Aorta (tissue), 5 donors: Measurements from ENCODE around the gene AVPR2. TPM values are rescaled to one million over a fixed set of nuclear protein-coding genes. Genes with fewer than 3 reads are reported as not detected.

Source experiments
- ATAC-seq: fragments of 200-7000 bp; cut with Tn5 transposase; one replicate; pipeline ENCODE4 v1.9.1; 2022; ENCODE audit warnings: moderate library complexity; ENCODE audit not compliant: low FRiP score
- DNase-seq, 2 donors: peaks; one replicate each; pipeline ENCODE4 v3.0.0-alpha.2; 2020
- H3K27ac ChIP-seq, 2 donors: one replicate each; pipeline ENCODE4 v1.5.1; 2013; ENCODE audit warnings: low read length in 2 of 2, mild to moderate bottlenecking in 2 of 2, moderate library complexity in 2 of 2, control low read depth in 1 of 2, inconsistent platforms in 1 of 2, low read depth in 1 of 2
- H3K27me3 ChIP-seq, 2 donors: one replicate each; pipeline ENCODE4 v1.6.1; 2013; ENCODE audit warnings: control low read depth in 1 of 2, low read length in 1 of 2, mild to moderate bottlenecking in 1 of 2, moderate library complexity in 1 of 2; ENCODE audit not compliant: insufficient read depth in 2 of 2, control insufficient read depth in 1 of 2
- H3K36me3 ChIP-seq, 2 donors: one replicate each; pipeline ENCODE4 v1.6.1; 2013; ENCODE audit warnings: control low read depth in 1 of 2, low read length in 1 of 2, mild to moderate bottlenecking in 1 of 2; ENCODE audit not compliant: insufficient read depth in 2 of 2, control insufficient read depth in 1 of 2
- H3K4me1 ChIP-seq, 2 donors: one replicate each; pipeline ENCODE4 v1.6.1; 2013; ENCODE audit warnings: low read length in 2 of 2, control low read depth in 1 of 2, mild to moderate bottlenecking in 1 of 2, moderate library complexity in 1 of 2; ENCODE audit not compliant: insufficient read depth in 2 of 2, control insufficient read depth in 1 of 2
- H3K4me3 ChIP-seq, 2 donors: one replicate each; pipeline ENCODE4 v1.5.1; 2013; ENCODE audit warnings: low read length in 2 of 2, control low read depth in 1 of 2, mild to moderate bottlenecking in 1 of 2
- H3K9me3 ChIP-seq: one replicate; pipeline ENCODE4 v1.6.1; 2013; ENCODE audit warnings: mild to moderate bottlenecking, low read length; ENCODE audit not compliant: control insufficient read depth
- WGBS, 2 donors: extraction: QIAGEN DNeasy Blood & Tissue Kit; methylation state at CpG; one replicate each; pipeline ENCODE4 v1.1.7; 2013; 5-methylcytosine and 5-hydroxymethylcytosine counted together
- intact Hi-C, 2 donors: fragments of 100-400 bp; cut with DNase I; formaldehyde crosslinking; loops; one replicate each; pipeline versions ENCODE4 v1.14.2 to v1.15.0; 2022
- polyA plus RNA-seq, 2 donors: library from polyadenylated mRNA; stranded (reverse); fragments of 200-250 nt; gene quantifications; one replicate each; pipeline ENCODE4 v1.2.3, GENCODE V29; 2013
- total RNA-seq, 2 donors: library from RNA; stranded (reverse); fragmentation: NEBNext Ultra II Directional; extraction: Animal tissue kit (Norgen Biotek cat#: 25700); gene quantifications; one replicate each; pipeline ENCODE4 v1.2.1, GENCODE V29; 2021
- donor health status: healthy with polysubstance abuse.
- donor health status: Bipolar disorder and iron deficiency.
- donor health status: DM: no; HTN: no; CAD: no.
- donor health status: DM: no; HTN: no; CAD: no.
- donor health status: DM: yes; HTN: yes; CAD: no.

AVPR2 gene
- total and polyA plus RNA-seq, 4 donors = 0.23 to 4.6 (median 3.0) TPM; not detected in 1

DNA sequence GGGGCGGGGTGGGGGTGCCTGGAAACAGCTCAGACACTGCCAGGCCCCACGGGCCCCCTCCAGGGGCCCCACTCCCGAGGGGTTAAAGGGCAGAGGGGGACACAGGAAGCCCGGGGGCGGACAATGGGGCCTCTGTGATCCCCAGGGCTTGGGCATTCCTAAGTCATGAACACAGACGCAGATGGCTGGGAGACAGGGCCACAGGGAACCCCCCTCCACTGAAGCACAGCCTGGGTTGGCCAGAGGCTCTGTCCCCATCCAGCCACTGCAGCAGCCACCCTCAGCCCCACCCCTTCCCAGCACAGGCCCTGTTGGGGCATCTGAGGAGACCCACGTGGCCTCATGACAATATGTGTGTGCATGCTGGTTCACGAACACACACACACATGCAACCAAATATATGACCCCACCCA lies 22.4 kb upstream of the AVPR2 start:
- Histone ChIP-seq H3K27me3 (no peaks in the 10 kb centered on the region), H3K27ac (no peak overlapping the region)

DNA sequence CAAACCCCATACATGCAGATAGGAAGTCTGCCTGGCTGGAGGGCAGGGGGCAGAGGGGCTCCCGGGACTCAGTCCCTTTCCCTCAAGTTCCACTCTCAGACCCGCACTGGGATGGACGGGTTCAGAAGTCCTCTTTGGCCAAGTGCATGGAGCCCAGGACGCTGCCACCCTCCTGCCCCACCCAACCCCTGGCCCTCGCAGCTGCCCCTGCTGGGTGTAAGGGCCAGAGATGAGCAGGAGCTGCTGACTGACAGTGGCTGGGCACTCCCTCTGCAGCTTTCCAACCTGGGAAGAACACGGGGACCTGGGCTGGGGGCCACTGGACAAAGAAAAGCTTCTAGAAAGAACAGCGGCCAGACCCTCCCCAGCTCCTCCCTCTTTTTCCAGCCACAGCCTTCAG lies 21.9 kb upstream of the AVPR2 start:
- Histone ChIP-seq H3K27ac (no peak overlapping the region), H3K4me1 (no peaks in the 10 kb centered on the region), H3K36me3 (no peaks in the 10 kb centered on the region), H3K9me3 (no peaks in the 10 kb centered on the region), H3K4me3 (no peak overlapping the region), H3K27me3 (no peaks in the 10 kb centered on the region)
- DNase-seq (no peak), ATAC-seq (no peak)
- 31 to 48% methylated on average over 7 of the region's 7 CpGs for WGBS, 2 donors
- intact Hi-C loops = no loop called here

More for the DNA sequence above, 22.4 kb upstream of the AVPR2 start:
- DNase-seq (no peak), ATAC-seq (no peak)
- H3K36me3 ChIP-seq = no peaks in the 10 kb centered on the region
- H3K4me1 ChIP-seq = no peaks in the 10 kb centered on the region
- WGBS, 2 donors = 19 to 41% methylated on average over 8 of the region's 8 CpGs
- intact Hi-C loops = no loop called here
- H3K9me3 ChIP-seq = no peaks in the 10 kb centered on the region
- no peak overlapping the region for H3K4me3 ChIP-seq

DNA sequence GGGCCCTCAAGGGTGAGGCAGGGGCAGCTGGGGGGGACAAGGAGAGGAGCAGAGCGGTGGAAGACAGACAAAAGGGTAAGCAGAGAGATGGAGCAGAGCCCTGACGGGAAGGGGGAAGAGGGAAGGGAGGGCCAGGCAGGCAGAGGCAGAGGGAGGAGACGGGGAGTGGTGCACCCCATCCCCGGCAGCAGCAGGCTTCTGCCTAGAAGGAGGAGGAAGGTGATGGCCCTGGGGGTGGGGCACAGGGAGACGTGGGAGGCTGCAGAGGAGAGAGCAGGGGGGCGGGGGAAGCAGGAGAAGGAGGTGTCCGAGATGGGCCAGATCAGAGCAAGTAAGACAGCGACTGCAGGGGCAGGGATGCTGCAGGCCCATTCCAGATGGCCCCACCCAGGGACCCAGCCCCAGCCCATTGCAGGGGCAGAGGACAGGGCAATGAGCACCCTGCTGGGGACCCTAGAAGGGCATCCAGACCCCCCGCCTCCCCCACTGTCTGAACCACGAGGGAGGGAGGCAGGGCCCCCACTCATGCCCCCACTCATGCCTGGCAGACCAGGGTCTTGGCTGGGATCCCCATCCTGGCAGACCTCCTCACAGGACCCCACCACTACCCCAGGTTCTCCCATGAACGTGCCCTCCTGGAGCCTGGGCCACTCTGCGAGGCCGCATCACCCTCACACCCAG lies 21.2 kb upstream of the AVPR2 start:
- DNase-seq = no peak
- no peak for ATAC-seq
- intact Hi-C loops = no loop called here
- no peaks in the 10 kb centered on the region for H3K9me3 ChIP-seq
- H3K36me3 ChIP-seq = no peaks in the 10 kb centered on the region
- H3K4me3 ChIP-seq = no peak overlapping the region
- H3K27me3 ChIP-seq = no peaks in the 10 kb centered on the region
- H3K4me1 ChIP-seq = no peaks in the 10 kb centered on the region
- no peak overlapping the region for H3K27ac ChIP-seq
- 47 to 54% methylated on average over 12 to 13 of the region's 13 CpGs for WGBS, 2 donors

DNA sequence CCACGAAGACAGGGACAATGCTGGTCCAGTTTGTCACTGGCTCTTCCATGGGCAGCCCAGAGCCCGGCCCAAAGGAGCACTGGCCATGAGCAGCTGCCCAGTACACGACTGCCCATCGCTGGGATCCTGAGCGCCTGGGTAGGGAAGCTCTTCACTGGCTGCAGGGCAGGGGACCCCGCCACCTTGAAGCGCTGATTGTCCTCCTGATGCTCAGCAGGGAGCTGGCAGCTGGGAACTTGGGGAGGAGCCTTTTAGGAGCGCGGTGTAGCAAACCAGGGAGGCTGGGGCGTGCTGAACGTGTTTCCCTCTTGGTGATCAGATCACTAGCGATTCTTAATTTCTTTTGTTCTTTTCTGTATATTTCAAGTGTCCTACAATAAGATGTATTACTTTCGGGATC lies 20.3 kb upstream of the AVPR2 start:
- WGBS, 2 donors = 48 to 50% methylated on average over 13 of the region's 13 CpGs
- DNase-seq (no peak), ATAC-seq (no peak)
- H3K9me3 ChIP-seq = no peaks in the 10 kb centered on the region
- intact Hi-C loops = no loop called here
- H3K27me3 ChIP-seq = no peaks in the 10 kb centered on the region
- H3K4me3 ChIP-seq = no peak overlapping the region
- H3K4me1 ChIP-seq = no peaks in the 10 kb centered on the region
- H3K36me3 ChIP-seq = no peaks in the 10 kb centered on the region
- no peak overlapping the region for H3K27ac ChIP-seq

DNA sequence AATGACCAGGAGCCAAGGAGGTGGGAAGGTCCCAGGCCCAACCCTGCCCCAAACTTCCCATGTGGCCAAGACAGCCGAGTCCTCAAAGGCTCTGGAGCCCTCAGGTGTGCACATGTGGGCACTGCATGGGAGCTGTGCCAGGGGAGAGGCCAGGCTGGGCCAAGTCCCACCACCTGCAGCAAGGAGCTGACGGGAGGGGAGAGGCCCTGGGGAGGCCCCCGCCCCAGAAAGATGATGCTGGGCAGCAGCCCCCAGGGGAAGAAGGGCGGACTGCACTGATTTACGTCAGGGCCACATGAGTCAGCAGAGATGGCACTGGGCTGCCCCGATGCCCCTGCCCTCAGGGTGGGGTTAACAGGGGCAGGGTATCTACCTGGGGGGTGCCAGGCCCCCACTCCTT lies 19.9 kb upstream of the AVPR2 start:
- no peaks in the 10 kb centered on the region for H3K4me1 ChIP-seq
- ATAC-seq = no peak
- 43 to 53% methylated on average over 6 of the region's 6 CpGs for WGBS, 2 donors
- no peaks in the 10 kb centered on the region for H3K9me3 ChIP-seq
- no peaks in the 10 kb centered on the region for H3K36me3 ChIP-seq
- DNase-seq = no peak
- no peak overlapping the region for H3K4me3 ChIP-seq
- no peak overlapping the region for H3K27ac ChIP-seq
- intact Hi-C loops = no loop called here
- no peaks in the 10 kb centered on the region for H3K27me3 ChIP-seq

DNA sequence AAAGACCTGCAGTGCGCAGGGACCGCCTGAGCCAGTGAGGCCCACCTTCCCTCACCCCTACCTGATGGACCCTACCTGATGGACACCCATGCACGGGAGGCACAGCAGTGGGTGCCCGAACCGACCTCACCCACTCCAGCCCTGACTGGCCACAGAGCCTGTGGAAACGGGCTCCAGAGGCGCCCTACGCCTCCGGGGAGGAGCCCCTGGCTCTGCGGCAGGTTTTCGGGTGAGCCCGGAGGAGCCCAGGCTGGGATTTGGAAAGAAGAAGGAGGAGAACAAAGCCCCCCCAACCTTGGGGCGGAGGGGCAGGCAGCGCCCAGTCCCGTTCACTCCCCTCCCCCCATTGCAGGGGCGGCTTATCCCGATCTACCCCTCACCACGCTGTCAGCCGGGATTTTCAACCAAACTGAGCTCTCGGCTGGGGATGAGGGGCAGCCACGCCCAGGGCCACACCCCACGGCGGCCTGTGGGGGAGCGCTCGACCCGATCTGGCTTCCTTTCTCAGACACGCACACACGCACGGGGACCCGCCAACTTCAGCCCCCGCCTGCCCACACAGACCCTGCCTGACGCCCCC lies 19.2 kb upstream of the AVPR2 start:
- Histone ChIP-seq H3K4me1 (no peaks in the 10 kb centered on the region), H3K36me3 (no peaks in the 10 kb centered on the region), H3K27ac (no peak overlapping the region), H3K27me3 (no peaks in the 10 kb centered on the region), H3K9me3 (no peaks in the 10 kb centered on the region), H3K4me3 (no peak overlapping the region)
- intact Hi-C loops = no loop called here
- 4 to 16% methylated on average over 30 to 32 of the region's 32 CpGs for WGBS, 2 donors
- DNase-seq (no peak), ATAC-seq (no peak)

DNA sequence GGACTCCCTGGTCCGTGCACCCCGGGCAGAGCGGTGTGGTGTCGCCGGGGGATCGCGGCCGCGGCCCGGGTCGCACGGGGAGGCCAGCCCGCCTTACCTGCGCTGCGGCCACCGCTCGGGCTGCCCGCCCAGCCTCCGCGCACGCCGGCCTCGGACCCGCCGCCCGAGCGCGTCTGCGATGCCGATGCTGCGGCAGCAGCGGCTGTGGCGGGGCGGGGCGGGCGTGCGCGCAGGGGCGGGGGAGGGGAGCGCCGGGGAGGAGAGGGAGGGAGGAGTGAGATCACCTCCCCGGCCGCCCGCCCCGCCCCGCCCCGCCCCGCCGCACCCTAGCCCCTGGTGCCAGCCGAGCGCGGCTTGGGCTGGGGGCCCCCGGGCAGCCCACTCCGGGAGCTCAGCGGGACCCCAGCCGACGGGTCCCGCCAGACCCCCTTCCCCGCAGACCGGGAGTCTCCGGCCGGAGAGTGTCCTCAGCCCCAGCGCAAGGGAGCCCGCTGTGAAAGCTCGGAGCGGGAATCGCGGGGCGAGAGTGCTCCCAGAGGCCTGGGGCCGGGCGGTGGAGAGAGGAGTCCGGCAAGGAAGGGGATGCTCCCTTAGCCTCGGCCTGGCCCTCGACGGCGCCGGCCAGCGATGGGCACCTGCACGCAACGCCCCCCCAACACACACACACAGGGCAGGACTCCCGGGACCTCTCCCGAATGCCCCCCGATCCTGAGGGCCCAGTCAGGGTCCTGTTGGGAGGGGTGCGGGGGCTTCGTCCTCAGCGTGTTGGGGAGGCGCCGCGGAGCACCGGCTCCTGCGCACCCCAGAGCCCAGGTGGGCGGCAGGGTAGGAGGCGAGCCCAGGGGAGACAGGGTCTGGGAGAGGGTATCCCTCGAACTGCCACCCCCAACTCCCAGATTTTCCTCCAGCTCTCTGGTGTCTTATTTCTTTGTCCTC lies 18.2 kb upstream of the AVPR2 start, which contains the start of gene L1CAM:
Gene L1CAM (minus strand): TSS at position 206 of the 936 bp plus-strand sequence. CDS start 10,337 bp downstream, outside the sequence.
- intact Hi-C loops = no loop called here
- no peaks in the 10 kb centered on the region for H3K4me1 ChIP-seq
- no peaks in the 10 kb centered on the region for H3K27me3 ChIP-seq
- DNase-seq (no peak), ATAC-seq (no peak)
- H3K4me3 ChIP-seq = no peak within 1 kb of the TSS
- H3K9me3 ChIP-seq = no peaks in the 10 kb centered on the region
- WGBS, 2 donors = 2 to 18% methylated on average over 51 to 89 of the region's 94 CpGs
- no peak within 1 kb of the TSS for H3K27ac ChIP-seq
- no peaks in the 10 kb centered on the region for H3K36me3 ChIP-seq

DNA sequence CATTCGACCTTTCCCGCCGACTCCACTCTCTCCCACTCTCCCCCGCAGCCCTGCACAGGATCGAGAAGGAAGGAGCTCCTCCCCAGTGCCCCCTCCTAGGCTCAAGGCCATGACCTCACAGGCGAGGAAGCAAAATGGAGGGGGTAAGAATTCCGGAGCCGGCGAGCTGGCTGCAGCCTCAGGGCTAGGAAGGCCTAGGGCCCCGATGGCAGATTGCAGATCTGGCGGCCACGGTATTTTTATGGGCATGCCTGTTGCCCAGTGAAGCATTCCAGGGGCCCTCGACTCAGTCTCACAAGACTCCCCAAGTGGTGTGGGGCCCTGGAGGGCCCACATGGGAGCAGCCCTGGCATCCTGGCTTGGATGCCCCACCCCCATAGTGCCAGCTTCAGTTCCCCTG lies 17.6 kb upstream of the AVPR2 start:
- Histone ChIP-seq H3K4me3 (no peak overlapping the region), H3K27me3 (no peaks in the 10 kb centered on the region), H3K9me3 (no peaks in the 10 kb centered on the region), H3K36me3 (no peaks in the 10 kb centered on the region), H3K4me1 (no peaks in the 10 kb centered on the region), H3K27ac (no peak overlapping the region)
- intact Hi-C loops = no loop called here
- no peak for ATAC-seq
- DNase-seq = no peak
- 22 to 28% methylated on average over 13 of the region's 13 CpGs for WGBS, 2 donors
